Suprapubic skin (tissue), 4 donors: ENCODE measurements around the gene TMEM106C. TPM values are rescaled to one million over a fixed set of nuclear protein-coding genes. Genes with fewer than 3 reads are reported as not detected.

Experiments
- DNase-seq, 2 donors: peaks; one replicate each; pipeline ENCODE4 v3.0.0-alpha.2; 2019; ENCODE audit warnings: low spot score in 2 of 2
- H3K27ac ChIP-seq: fragments of 200-600 bp; sonication (generic); one replicate; pipeline ENCODE4 v1.5.1; 2019
- H3K27me3 ChIP-seq: fragments of 200-600 bp; sonication (generic); one replicate; pipeline ENCODE4 v1.5.1; 2019
- H3K36me3 ChIP-seq: fragments of 200-600 bp; sonication (generic); one replicate; pipeline ENCODE4 v1.5.1; 2019
- H3K4me1 ChIP-seq: fragments of 200-600 bp; sonication (generic); one replicate; pipeline ENCODE4 v1.5.1; 2019
- H3K4me3 ChIP-seq: fragments of 200-600 bp; sonication (generic); one replicate; pipeline ENCODE4 v1.5.1; 2019; ENCODE audit warnings: mild to moderate bottlenecking
- H3K9me3 ChIP-seq: fragments of 200-600 bp; sonication (generic); one replicate; pipeline ENCODE4 v1.5.1; 2019
- CTCF ChIP-seq, 2 donors: fragments of 200-600 bp in 1 of 2; fragments of 450-650 bp in 1 of 2; sonication (generic) in 1 of 2; IDR thresholded peaks; one replicate each; pipeline ENCODE4 v1.5.1; 2016 to 2019; ENCODE audit warnings: antibody characterized with exemption in 2 of 2, mild to moderate bottlenecking in 1 of 2, moderate library complexity in 1 of 2
- EP300 ChIP-seq: sonication (generic); formaldehyde crosslinking; IDR thresholded peaks from one replicate; pipeline ENCODE4 v1.6.1; 2017; ENCODE audit warnings: antibody characterized with exemption
- POLR2A ChIP-seq, 2 donors: fragments of 450-650 bp; IDR thresholded peaks; one replicate each; pipeline ENCODE4 v1.6.1; 2017; ENCODE audit warnings: antibody characterized with exemption in 2 of 2, mild to moderate bottlenecking in 2 of 2, moderate library complexity in 2 of 2
- POLR2AphosphoS5 ChIP-seq, 3 donors: sonication (generic); formaldehyde crosslinking; IDR thresholded peaks; one replicate each; pipeline ENCODE4 v1.6.1; 2017; ENCODE audit warnings: antibody characterized with exemption in 3 of 3
- WGBS: methylation state at CpG from one replicate; pipeline ENCODE4 v1.1.5; 2018; 5-methylcytosine and 5-hydroxymethylcytosine counted together
- total RNA-seq, 4 donors: library from RNA; depleted of rRNA; stranded (reverse); fragments of >200 nt; gene quantifications; one replicate each; pipeline ENCODE4 v1.1.0, GENCODE V29; 2016

TMEM106C gene
- total RNA-seq, 4 donors from 2014 or later: 36.8 to 52.9 (median 46.5) TPM

GRCh38 chr12:47982770-47983169 lies 19.4 kb downstream of the TMEM106C start:
- no peaks in the 10 kb centered on the region for H3K4me1 ChIP-seq
- H3K27ac ChIP-seq: no peak overlapping the region
- H3K27me3 ChIP-seq: peaks cover 6% of the 10 kb centered on the region
- TF ChIP-seq CTCF (IDR thresholded peaks at IDR 0.05) (no peak), EP300 (no peak), POLR2AphosphoS5 (IDR thresholded peaks at IDR 0.05) (no peak), POLR2A (IDR thresholded peaks at IDR 0.05) (no peak)
- H3K4me3 ChIP-seq: no peak overlapping the region
- DNase-seq: no peak
- WGBS: 96% methylated on average over 10 of the region's 11 CpGs
- no peaks in the 10 kb centered on the region for H3K36me3 ChIP-seq
- H3K9me3 ChIP-seq: no peaks in the 10 kb centered on the region

DNA sequence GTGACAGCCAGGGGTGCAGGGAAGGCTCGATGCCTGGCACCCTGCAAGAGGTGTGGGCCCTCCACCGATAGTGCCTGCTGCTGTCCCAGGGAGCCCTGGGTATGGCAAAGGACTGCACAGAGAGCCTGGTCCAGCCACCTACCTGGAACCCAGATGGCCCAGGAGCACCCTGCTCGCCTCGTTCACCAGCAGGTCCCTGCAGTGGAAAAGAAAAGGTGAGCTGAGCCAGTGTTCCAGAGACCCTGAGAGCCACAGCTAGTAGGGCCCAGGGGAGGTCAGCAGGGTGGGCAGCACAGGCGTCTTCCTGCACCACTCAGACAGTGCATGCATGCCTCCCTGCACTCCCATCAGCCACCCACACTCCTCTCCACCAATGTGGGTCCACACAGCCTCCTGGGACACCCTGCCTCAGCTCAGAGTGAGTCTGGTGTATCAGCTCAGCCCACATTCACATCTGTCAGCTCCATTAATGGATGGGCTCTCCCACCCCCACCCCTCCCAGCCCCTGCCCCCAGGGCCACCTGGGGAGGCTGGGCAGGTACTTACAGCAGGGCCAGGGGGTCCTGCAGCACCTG lies 20.2 kb downstream of the TMEM106C start:
- H3K9me3 ChIP-seq: no peaks in the 10 kb centered on the region
- no peak for TF ChIP-seq POLR2A (IDR thresholded peaks at IDR 0.05)
- TF ChIP-seq EP300: no peak
- TF ChIP-seq CTCF (IDR thresholded peaks at IDR 0.05): no peak
- WGBS: 92% methylated on average over 5 of the region's 5 CpGs
- peaks cover 6% of the 10 kb centered on the region for H3K27me3 ChIP-seq
- H3K27ac ChIP-seq: no peak overlapping the region
- DNase-seq: no peak
- no peak overlapping the region for H3K4me3 ChIP-seq
- no peaks in the 10 kb centered on the region for H3K36me3 ChIP-seq
- peaks cover 4% of the 10 kb centered on the region for H3K4me1 ChIP-seq

DNA sequence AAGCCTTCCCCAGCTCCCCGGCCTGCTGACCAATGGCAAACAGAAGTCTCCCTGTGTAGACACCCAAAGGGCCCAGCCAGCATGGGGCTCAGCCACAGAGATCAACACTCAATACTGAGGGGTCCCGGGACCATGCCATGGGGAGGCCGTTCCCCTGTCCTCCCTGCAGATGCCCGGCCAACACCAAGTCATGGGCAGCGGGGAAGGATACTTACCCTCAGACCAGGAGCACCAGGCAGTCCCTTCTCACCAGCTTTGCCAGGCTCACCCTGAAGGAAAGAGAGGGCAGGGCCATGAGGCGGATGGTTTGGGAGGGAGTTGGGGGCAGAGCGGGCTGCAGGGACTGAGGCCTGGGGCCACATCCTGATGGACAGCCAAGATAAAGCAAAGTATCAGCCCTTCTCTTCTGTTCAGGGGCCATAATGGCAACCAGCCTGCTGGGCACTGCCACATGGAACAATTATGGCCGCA lies 21.0 kb downstream of the TMEM106C start:
- Histone ChIP-seq H3K27me3 (peaks cover 6% of the 10 kb centered on the region), H3K4me3 (no peak overlapping the region), H3K9me3 (no peaks in the 10 kb centered on the region), H3K27ac (no peak overlapping the region), H3K4me1 (peaks cover 4% of the 10 kb centered on the region), H3K36me3 (no peaks in the 10 kb centered on the region)
- no peak for TF ChIP-seq CTCF (IDR thresholded peaks at IDR 0.05)
- TF ChIP-seq POLR2A (IDR thresholded peaks at IDR 0.05): no peak
- TF ChIP-seq EP300: no peak
- TF ChIP-seq POLR2AphosphoS5 (IDR thresholded peaks at IDR 0.05): no peak
- DNase-seq: peak in 1 of 2 donors; percentile 44
- WGBS: 86% methylated on average over 2 of the region's 8 CpGs

DNA sequence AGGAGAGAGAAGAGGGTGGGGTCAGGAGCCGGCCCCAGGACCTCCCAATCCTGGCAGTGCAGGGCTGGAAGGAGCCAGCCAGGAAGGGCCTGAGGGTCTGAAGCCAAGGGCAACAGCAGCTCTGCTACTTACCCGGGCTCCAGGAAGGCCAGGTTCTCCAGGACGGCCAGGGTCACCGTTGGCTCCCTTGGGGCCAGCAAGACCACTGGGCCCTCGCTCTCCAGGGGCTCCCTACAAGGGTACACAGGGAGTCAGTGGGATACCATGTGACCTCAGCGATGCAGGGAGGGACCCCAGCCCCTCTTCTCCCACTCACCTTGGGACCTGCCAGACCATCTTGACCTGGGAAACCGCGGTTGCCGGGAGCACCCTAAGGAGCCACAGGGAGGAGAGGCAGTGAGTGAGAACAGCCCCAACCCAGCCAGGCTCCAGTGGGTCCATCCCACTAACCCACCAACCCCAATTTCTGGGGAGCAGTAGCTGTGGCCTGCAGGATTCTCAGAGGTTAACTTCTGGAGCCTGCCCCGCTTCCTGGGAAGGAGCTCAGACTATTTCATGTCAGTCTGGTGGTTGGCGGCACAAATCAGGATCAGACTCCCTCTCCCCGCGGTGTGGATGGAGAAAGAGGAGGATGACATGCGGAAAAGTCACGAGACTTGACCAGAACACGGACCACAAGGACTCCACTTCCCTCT lies 22.3 kb downstream of the TMEM106C start:
- no peak overlapping the region for H3K27ac ChIP-seq
- H3K36me3 ChIP-seq: no peaks in the 10 kb centered on the region
- peaks cover 6% of the 10 kb centered on the region for H3K27me3 ChIP-seq
- H3K4me3 ChIP-seq: no peak overlapping the region
- 97% methylated on average over 5 of the region's 16 CpGs for WGBS
- DNase-seq: no peak
- H3K9me3 ChIP-seq: no peaks in the 10 kb centered on the region
- H3K4me1 ChIP-seq: peaks cover 4% of the 10 kb centered on the region
- TF ChIP-seq CTCF (IDR thresholded peaks at IDR 0.05) (no peak), EP300 (no peak), POLR2AphosphoS5 (IDR thresholded peaks at IDR 0.05) (no peak)

GRCh38 chr12:47986291-47986660 lies 22.9 kb downstream of the TMEM106C start:
- Histone ChIP-seq H3K27ac (no peak overlapping the region), H3K36me3 (no peaks in the 10 kb centered on the region), H3K4me1 (peaks cover 4% of the 10 kb centered on the region), H3K4me3 (no peak overlapping the region), H3K9me3 (no peaks in the 10 kb centered on the region), H3K27me3 (peaks cover 6% of the 10 kb centered on the region)
- no peak for DNase-seq
- no peak for TF ChIP-seq POLR2AphosphoS5 (IDR thresholded peaks at IDR 0.05)
- no peak for TF ChIP-seq EP300
- TF ChIP-seq CTCF (IDR thresholded peaks at IDR 0.05): no peak
- no peak for TF ChIP-seq POLR2A (IDR thresholded peaks at IDR 0.05)
- WGBS: 96% methylated on average over 7 of the region's 8 CpGs
